B cell (primary cell): ENCODE data around the gene RAB11B. TPM values are rescaled to one million over a fixed set of nuclear protein-coding genes. Genes with fewer than 3 reads are reported as not detected.

Experiments used
- ATAC-seq: fragments of 200-7000 bp; cut with Tn5 transposase; one replicate; pipeline ENCODE4 v1.10.0; 2021; ENCODE audit warnings: low read depth, mild to moderate bottlenecking, moderate number of reproducible peaks, moderate library complexity
- CTCF ChIA-PET: fragments of 350-600 bp; sonication (Branson Sonifier 250); formaldehyde crosslinking; loops from one replicate; lab custom pipeline; 2021; ENCODE audit warnings: antibody characterized with exemption, inconsistent platforms; lab: Charles Lee
- POLR2A ChIA-PET: fragments of 350-600 bp; sonication (Branson Sonifier 250); formaldehyde crosslinking; loops from one replicate; lab custom pipeline; 2021; ENCODE audit warnings: antibody characterized with exemption; lab: Charles Lee
- DNase-seq: peaks from one replicate; pipeline ENCODE4 v3.0.0; 2013
- H2AFZ ChIP-seq: 2 replicates; pipeline ENCODE4 v1.6.1; 2012; ENCODE audit warnings: mild to moderate bottlenecking, low read depth, low read length; ENCODE audit not compliant: insufficient read depth, poor library complexity, severe bottlenecking
- H3K27ac ChIP-seq, 2 donors: 1 replicate in 1 of 2; 2 replicates in 1 of 2; pipeline ENCODE4 v1.5.1; 2012 to 2013; ENCODE audit warnings: low read length in 2 of 2, mild to moderate bottlenecking in 2 of 2, moderate library complexity in 1 of 2
- H3K27me3 ChIP-seq, 4 experiments: fragments of 200-600 bp in 1 of 4; sonication (generic) in 1 of 4; replicated peaks in 1 of 4; 1 replicate in 2 of 4; 2 replicates in 2 of 4; pipeline versions ENCODE4 v1.6.1 to v1.7.0; 2013 to 2016; ENCODE audit warnings: low read length in 3 of 4, mild to moderate bottlenecking in 2 of 4, mixed read lengths in 1 of 4, moderate library complexity in 1 of 4; ENCODE audit not compliant: insufficient read depth in 4 of 4, control insufficient read depth in 3 of 4; ENCODE audit errors: control extremely low read depth in 1 of 4
- H3K36me3 ChIP-seq, 2 experiments: replicated peaks in 1 of 2; 1 replicate in 1 of 2; 2 replicates in 1 of 2; pipeline versions ENCODE4 v1.6.1 to v1.7.1; 2013; ENCODE audit warnings: low read length in 1 of 2; ENCODE audit not compliant: insufficient read depth in 2 of 2, control insufficient read depth in 1 of 2; ENCODE audit errors: control extremely low read depth in 1 of 2, extremely low read depth in 1 of 2
- H3K4me1 ChIP-seq, 2 donors: fragments of 200-600 bp in 1 of 2; sonication (generic) in 1 of 2; 1 replicate in 1 of 2; 2 replicates in 1 of 2; pipeline versions ENCODE4 v1.5.1 to v1.6.1; 2013 to 2017; ENCODE audit warnings: low read length in 2 of 2; ENCODE audit not compliant: control insufficient read depth in 2 of 2, insufficient read depth in 2 of 2
- H3K4me2 ChIP-seq: replicated peaks from 2 replicates; pipeline ENCODE3; 2012; ENCODE audit warnings: mild to moderate bottlenecking, low read depth, low read length; ENCODE audit not compliant: poor library complexity, severe bottlenecking
- H3K4me3 ChIP-seq, 5 experiments: fragments of 200-600 bp in 1 of 5; sonication (generic) in 1 of 5; 1 replicate in 3 of 5; 2 replicates in 2 of 5; pipeline versions ENCODE4 v1.5.1 to v1.7.0; 2011 to 2016; ENCODE audit warnings: low read length in 4 of 5, mild to moderate bottlenecking in 4 of 5, low read depth in 2 of 5, control low read depth in 1 of 5, moderate library complexity in 1 of 5; ENCODE audit not compliant: insufficient read depth in 1 of 5; ENCODE audit errors: control extremely low read depth in 1 of 5, extremely low read depth in 1 of 5
- H3K79me2 ChIP-seq: fragments of 200-600 bp; sonication (generic); one replicate; pipeline ENCODE4 v1.6.0; 2016; ENCODE audit warnings: low read length; ENCODE audit not compliant: control insufficient read depth, insufficient read depth
- H3K9ac ChIP-seq: fragments of 200-600 bp; sonication (generic); 2 replicates; pipeline ENCODE4 v1.6.1; 2017; ENCODE audit warnings: mild to moderate bottlenecking, low read length, moderate library complexity
- H3K9me3 ChIP-seq, 3 donors: one replicate each; pipeline versions ENCODE4 v1.6.1 to v1.7.1; 2013; ENCODE audit warnings: low read length in 2 of 3; ENCODE audit not compliant: control insufficient read depth in 2 of 3, insufficient read depth in 1 of 3; ENCODE audit errors: control extremely low read depth in 1 of 3
- H4K20me1 ChIP-seq: 2 replicates; pipeline ENCODE4 v1.6.0; 2012; ENCODE audit warnings: mild to moderate bottlenecking, low read length; ENCODE audit not compliant: insufficient read depth, control insufficient read depth, poor library complexity, severe bottlenecking
- H3K27ac Mint-ChIP-seq: one replicate; pipeline ENCODE4 v1.8.0; 2021; ENCODE audit warnings: mixed read lengths
- H3K27me3 Mint-ChIP-seq: one replicate; pipeline ENCODE4 v1.8.0; 2021; ENCODE audit warnings: mixed read lengths
- H3K4me1 Mint-ChIP-seq: one replicate; pipeline ENCODE4 v1.8.0; 2021; ENCODE audit warnings: mixed read lengths
- H3K4me3 Mint-ChIP-seq: one replicate; pipeline ENCODE4 v1.8.0; 2021; ENCODE audit warnings: mixed read lengths
- H3K9me3 Mint-ChIP-seq: one replicate; pipeline ENCODE4 v1.8.0; 2022; ENCODE audit warnings: mixed read lengths; ENCODE audit not compliant: insufficient read depth
- EZH2 ChIP-seq: IDR thresholded peaks from 2 replicates; pipeline ENCODE4 v1.6.1; 2012; ENCODE audit warnings: borderline replicate concordance, low read depth, mild to moderate bottlenecking, moderate library complexity, low read length; ENCODE audit not compliant: insufficient read depth, poor library complexity, severe bottlenecking
- WGBS: methylation state at CpG from one replicate; pipeline ENCODE4 v1.1.5; 2013; ENCODE audit warnings: missing lambda C conversion rate; ENCODE audit not compliant: insufficient coverage; 5-methylcytosine and 5-hydroxymethylcytosine counted together
- intact Hi-C: fragments of 100-400 bp; cut with micrococcal nuclease; formaldehyde crosslinking; loops from one replicate; pipeline ENCODE4 v1.10.0; 2022
- polyA plus RNA-seq: library from polyadenylated mRNA; depleted of rRNA; stranded (reverse); fragments of >200 nt; gene quantifications from 2 replicates; pipeline ENCODE4 v1.2.3, GENCODE V29; 2012
- total RNA-seq, 2 donors: library from RNA; stranded (reverse); fragments of 120-200 nt in 1 of 2; gene quantifications; 1 replicate in 1 of 2; 2 replicates in 1 of 2; pipeline versions ENCODE4 v1.2.3 to v1.2.4, GENCODE V29; 2013 to 2022
- TF ChIP-seq, protein P1 (sequence below): fragments of 200-600 bp; IDR thresholded peaks from one replicate; pipeline ENCODE4 v1.8.0; 2022; ENCODE audit warnings: antibody characterized with exemption, mild to moderate bottlenecking

The RAB11B gene
- total and polyA plus RNA-seq, 2 donors (not counting 1 experiment from before 2014, with no cell fraction given): 130 to 165 TPM

DNA sequence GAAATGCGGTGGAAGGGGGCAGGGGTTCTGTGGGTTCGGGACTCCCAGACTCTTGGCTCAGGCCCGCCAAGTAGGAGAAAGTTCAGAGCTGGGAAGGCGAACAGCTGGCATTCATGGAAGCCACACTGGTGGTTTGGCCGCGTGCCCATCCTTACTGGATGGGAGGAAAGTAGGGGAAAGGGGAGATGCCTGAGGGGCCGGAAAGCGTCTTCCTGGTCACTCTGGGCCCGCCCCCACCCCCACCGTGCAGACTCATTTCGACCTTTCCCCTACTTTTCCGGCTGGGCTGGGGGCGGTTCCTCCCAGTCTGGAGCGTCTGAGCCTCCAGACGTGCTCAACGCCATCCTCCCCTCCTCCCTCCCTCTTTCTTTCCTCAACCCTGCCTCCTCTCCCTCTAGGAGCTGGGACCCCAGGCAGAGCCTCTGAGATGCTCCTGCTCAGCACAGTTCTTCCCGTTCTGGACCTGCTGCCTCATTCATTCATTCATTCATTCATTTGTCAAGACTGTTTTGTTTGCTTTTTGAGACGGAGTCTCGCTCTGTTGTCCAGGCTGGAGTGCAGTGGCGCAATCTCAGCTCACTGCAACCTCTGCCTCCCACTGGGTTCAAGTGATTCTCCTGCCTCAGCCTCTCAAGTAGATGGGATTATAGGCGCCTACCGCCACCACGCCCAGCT, 22.7 kb upstream of the RAB11B start:
- Histone ChIP-seq H3K79me2 (no peaks in the 10 kb centered on the region), H3K36me3 (no peaks in the 10 kb centered on the region), H4K20me1 (no peaks in the 10 kb centered on the region), H2AFZ (no peak overlapping the region), H3K4me1 (peaks cover 15 to 16% of the 10 kb centered on the region in 2 donors), H3K27me3 (peaks cover 0 to 43% (median 7%) of the 10 kb centered on the region in 4 experiments), H3K27ac (no peak overlapping the region), H3K9me3 (peaks cover 0 to 6% (median 0%) of the 10 kb centered on the region in 3 donors), H3K4me2 (no peak overlapping the region), H3K9ac (no peak overlapping the region), H3K4me3 (no peak overlapping the region)
- Mint-ChIP-seq H3K27me3 (peaks cover 37% of the 10 kb centered on the region), H3K27ac (no peak overlapping the region), H3K9me3 (no peaks in the 10 kb centered on the region), H3K4me3 (no peak overlapping the region), H3K4me1 (peaks cover 10% of the 10 kb centered on the region)
- DNase-seq: no peak
- ChIA-PET POLR2A (no interaction called here), CTCF (interaction anchor here (1.9 kb wide), 1 partner anchor 13 kb away, joined by 7 read pairs; no protein-coding TSS in a partner anchor)
- intact Hi-C loops: no loop called here
- ATAC-seq: no peak
- 21% methylated on average over 17 of the region's 23 CpGs for WGBS
- TF ChIP-seq, protein P1, sequence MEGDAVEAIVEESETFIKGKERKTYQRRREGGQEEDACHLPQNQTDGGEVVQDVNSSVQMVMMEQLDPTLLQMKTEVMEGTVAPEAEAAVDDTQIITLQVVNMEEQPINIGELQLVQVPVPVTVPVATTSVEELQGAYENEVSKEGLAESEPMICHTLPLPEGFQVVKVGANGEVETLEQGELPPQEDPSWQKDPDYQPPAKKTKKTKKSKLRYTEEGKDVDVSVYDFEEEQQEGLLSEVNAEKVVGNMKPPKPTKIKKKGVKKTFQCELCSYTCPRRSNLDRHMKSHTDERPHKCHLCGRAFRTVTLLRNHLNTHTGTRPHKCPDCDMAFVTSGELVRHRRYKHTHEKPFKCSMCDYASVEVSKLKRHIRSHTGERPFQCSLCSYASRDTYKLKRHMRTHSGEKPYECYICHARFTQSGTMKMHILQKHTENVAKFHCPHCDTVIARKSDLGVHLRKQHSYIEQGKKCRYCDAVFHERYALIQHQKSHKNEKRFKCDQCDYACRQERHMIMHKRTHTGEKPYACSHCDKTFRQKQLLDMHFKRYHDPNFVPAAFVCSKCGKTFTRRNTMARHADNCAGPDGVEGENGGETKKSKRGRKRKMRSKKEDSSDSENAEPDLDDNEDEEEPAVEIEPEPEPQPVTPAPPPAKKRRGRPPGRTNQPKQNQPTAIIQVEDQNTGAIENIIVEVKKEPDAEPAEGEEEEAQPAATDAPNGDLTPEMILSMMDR: no peak
- TF ChIP-seq EZH2: no peak
